ENCODE measurements around the gene PCMT1.
"Not testable (repeated sequence)": the region's sequence is repeated elsewhere in the genome, so short reads cannot be mapped to it uniquely, and the experiment has no call there.

Gene PCMT1

GRCh38 chr6:149728499-149729234 lies 20.9 kb upstream of the PCMT1 start:
- FAIRE-seq: no peak

GRCh38 chr6:149729824-149730223 lies 19.7 kb upstream of the PCMT1 start:
- FAIRE-seq: no peak

More at GRCh38 chr6:149728499-149729234, 20.9 kb upstream of the PCMT1 start:
- no peak for DNase-seq (ENCODE audit: insufficient read length, low spot score)
- no peak for TF ChIP-seq CTCF (IDR thresholded peaks at IDR 0.05; ENCODE audit: insufficient read depth, missing control alignments)

GRCh38 chr6:149733089-149733720 lies 16.3 kb upstream of the PCMT1 start:
- DNase-seq (ENCODE audit: insufficient read length, low spot score): no peak
- FAIRE-seq: no peak
- TF ChIP-seq CTCF (IDR thresholded peaks at IDR 0.05; ENCODE audit: insufficient read depth, missing control alignments): no peak

More at GRCh38 chr6:149729824-149730223, 19.7 kb upstream of the PCMT1 start:
- no peak for TF ChIP-seq CTCF (IDR thresholded peaks at IDR 0.05; ENCODE audit: insufficient read depth, missing control alignments)
- DNase-seq (ENCODE audit: insufficient read length, low spot score): no peak

GRCh38 chr6:149734915-149735314 lies 14.6 kb upstream of the PCMT1 start:
- no peak for TF ChIP-seq CTCF (IDR thresholded peaks at IDR 0.05; ENCODE audit: insufficient read depth, missing control alignments)
- DNase-seq (ENCODE audit: insufficient read length, low spot score): no peak
- no peak for FAIRE-seq

- not testable (repeated sequence) for DNase-seq (ENCODE audit: insufficient read length, low spot score)
Observed at GRCh38 chr6:149745252-149745651, 4.3 kb upstream of the PCMT1 start.

GRCh38 chr6:149746147-149746946 lies 3.2 kb upstream of the PCMT1 start, which contains the start of gene NUP43:
Gene NUP43, minus strand, starts transcription at chr6:149746529. Its CDS starts 34 bp downstream, at chr6:149746495.
- FAIRE-seq (no peak), DNase-seq (ENCODE audit: insufficient read length, low spot score) (peak; percentile 76)
- no peak for TF ChIP-seq CTCF (IDR thresholded peaks at IDR 0.05; ENCODE audit: insufficient read depth, missing control alignments)

More at GRCh38 chr6:149745252-149745651, 4.3 kb upstream of the PCMT1 start:
- FAIRE-seq: not testable (repeated sequence)

- FAIRE-seq; DNase-seq (ENCODE audit: insufficient read length, low spot score): not testable (repeated sequence)
Observed at GRCh38 chr6:149749082-149749593, 403 bp upstream of the PCMT1 start.
